CD14-positive monocyte (primary cell): ENCODE results near the gene PNMA8B. TPM values are rescaled to one million over a fixed set of nuclear protein-coding genes. Genes with fewer than 3 reads are reported as not detected.

ENCODE experiments used
- DNase-seq, 3 donors: peaks; one replicate each; pipeline ENCODE4 v3.0.0-alpha.2; 2011 to 2022
- H2AFZ ChIP-seq: 2 replicates; pipeline ENCODE4 v1.6.0; 2012; ENCODE audit warnings: mild to moderate bottlenecking, low read depth, low read length, inconsistent platforms; ENCODE audit not compliant: insufficient read depth, poor library complexity, severe bottlenecking
- H3K27ac ChIP-seq, 2 donors: 1 replicate in 1 of 2; 2 replicates in 1 of 2; pipeline ENCODE4 v1.5.1; 2012 to 2013; ENCODE audit warnings: low read length in 2 of 2, control low read depth in 1 of 2, inconsistent platforms in 1 of 2, low read depth in 1 of 2, mild to moderate bottlenecking in 1 of 2
- H3K27me3 ChIP-seq, 2 donors: one replicate each; pipeline versions ENCODE4 v1.6.0 to v1.6.1; 2011 to 2013; ENCODE audit warnings: low read length in 2 of 2; ENCODE audit not compliant: control insufficient read depth in 2 of 2, insufficient read depth in 2 of 2
- H3K36me3 ChIP-seq, 2 donors: replicated peaks in 1 of 2; 1 replicate in 1 of 2; 2 replicates in 1 of 2; pipeline versions ENCODE4 v1.5.1 to v1.6.1; 2012 to 2013; ENCODE audit warnings: low read length in 2 of 2, control low read depth in 1 of 2, inconsistent platforms in 1 of 2, mild to moderate bottlenecking in 1 of 2; ENCODE audit not compliant: insufficient read depth in 2 of 2, control insufficient read depth in 1 of 2
- H3K4me1 ChIP-seq, 2 donors: 1 replicate in 1 of 2; 2 replicates in 1 of 2; pipeline versions ENCODE4 v1.5.1 to v1.6.1; 2012 to 2013; ENCODE audit warnings: low read length in 2 of 2, control low read depth in 1 of 2, inconsistent platforms in 1 of 2, mild to moderate bottlenecking in 1 of 2, moderate library complexity in 1 of 2; ENCODE audit not compliant: insufficient read depth in 2 of 2, control insufficient read depth in 1 of 2
- H3K4me2 ChIP-seq: replicated peaks from 2 replicates; pipeline ENCODE3; 2012; ENCODE audit warnings: low read length, moderate library complexity, mild to moderate bottlenecking; ENCODE audit not compliant: poor library complexity, severe bottlenecking; ENCODE audit errors: extremely low read depth
- H3K4me3 ChIP-seq, 3 experiments: fragments of 200-600 bp in 1 of 3; sonication (generic) in 1 of 3; replicated peaks in 1 of 3; 1 replicate in 2 of 3; 2 replicates in 1 of 3; pipeline ENCODE4 v1.5.1; 2011 to 2013; ENCODE audit warnings: low read length in 3 of 3, mild to moderate bottlenecking in 3 of 3, control low read depth in 2 of 3, low read depth in 2 of 3, inconsistent platforms in 1 of 3, moderate library complexity in 1 of 3
- H3K79me2 ChIP-seq: 2 replicates; pipeline ENCODE4 v1.6.0; 2012; ENCODE audit warnings: mild to moderate bottlenecking, control low read depth, inconsistent platforms, low read length, moderate library complexity; ENCODE audit not compliant: insufficient read depth
- H3K9ac ChIP-seq: 2 replicates; pipeline ENCODE4 v1.6.0; 2017; ENCODE audit warnings: low read length, mild to moderate bottlenecking; ENCODE audit not compliant: insufficient read depth, poor library complexity, severe bottlenecking
- H3K9me3 ChIP-seq, 2 donors: replicated peaks in 1 of 2; 1 replicate in 1 of 2; 2 replicates in 1 of 2; pipeline versions ENCODE4 v1.5.1 to v1.6.1; 2012 to 2013; ENCODE audit warnings: low read length in 2 of 2, control low read depth in 1 of 2; ENCODE audit not compliant: control insufficient read depth in 1 of 2, insufficient read depth in 1 of 2
- H4K20me1 ChIP-seq: 2 replicates; pipeline ENCODE4 v1.6.0; 2012; ENCODE audit warnings: mild to moderate bottlenecking, low read length, control low read depth, moderate library complexity; ENCODE audit not compliant: insufficient read depth
- H3K27ac Mint-ChIP-seq, 7 donors: one replicate each; pipeline ENCODE4 v1.8.0; 2020; ENCODE audit warnings: mild to moderate bottlenecking in 7 of 7, mixed read lengths in 7 of 7, moderate library complexity in 6 of 7, inconsistent platforms in 2 of 7
- H3K27me3 Mint-ChIP-seq, 3 donors: one replicate each; pipeline ENCODE4 v1.8.0; 2021 to 2022; ENCODE audit warnings: low read depth in 3 of 3, mild to moderate bottlenecking in 3 of 3, mixed read lengths in 3 of 3, moderate library complexity in 3 of 3, inconsistent platforms in 1 of 3
- H3K36me3 Mint-ChIP-seq, 2 donors: one replicate each; pipeline ENCODE4 v1.8.0; 2020; ENCODE audit warnings: mixed read lengths in 2 of 2, inconsistent platforms in 1 of 2, mild to moderate bottlenecking in 1 of 2
- H3K4me1 Mint-ChIP-seq: one replicate; pipeline ENCODE4 v1.8.0; 2020; ENCODE audit warnings: mild to moderate bottlenecking, mixed read lengths
- H3K4me3 Mint-ChIP-seq, 2 donors: one replicate each; pipeline ENCODE4 v1.8.0; 2020; ENCODE audit warnings: mild to moderate bottlenecking in 2 of 2, mixed read lengths in 2 of 2, moderate library complexity in 1 of 2
- H3K9me3 Mint-ChIP-seq, 7 donors: one replicate each; pipeline ENCODE4 v1.8.0; 2020 to 2022; ENCODE audit warnings: mixed read lengths in 7 of 7, mild to moderate bottlenecking in 6 of 7, moderate library complexity in 6 of 7, inconsistent platforms in 2 of 7
- CTCF ChIP-seq: fragments of 200-600 bp; IDR thresholded peaks from one replicate; pipeline ENCODE4 v1.8.0; 2022; ENCODE audit warnings: antibody characterized with exemption, mild to moderate bottlenecking
- WGBS: methylation state at CpG from one replicate; pipeline ENCODE4 v1.1.5; 2013; ENCODE audit warnings: missing lambda C conversion rate; ENCODE audit not compliant: insufficient coverage; 5-methylcytosine and 5-hydroxymethylcytosine counted together
- intact Hi-C, 2 donors: fragments of 100-400 bp; cut with micrococcal nuclease; formaldehyde crosslinking; loops; one replicate each; pipeline versions ENCODE4 v1.15.0 to v1.15.1; 2023
- polyA plus RNA-seq, 3 donors: library from polyadenylated mRNA; depleted of rRNA in 1 of 3; unstranded in 2 of 3; stranded (reverse) in 1 of 3; fragments of 300-500 nt in 2 of 3; fragments of >200 nt in 1 of 3; fragmentation: Illumina TruSeq in 2 of 3; gene quantifications; 1 replicate in 2 of 3; 2 replicates in 1 of 3; pipeline ENCODE4 v1.2.3, GENCODE V29; 2012 to 2021

The PNMA8B gene
- polyA plus RNA-seq, 3 donors: 0.07 to 0.16 TPM; not detected in 1

- H3K36me3 Mint-ChIP-seq: no peaks in the 10 kb centered on the region
- Histone ChIP-seq H3K36me3 (no peaks in the 10 kb centered on the region), H3K27ac (no peak overlapping the region), H3K4me1 (no peaks in the 10 kb centered on the region), H3K27me3 (no peaks in the 10 kb centered on the region), H3K9ac (no peak overlapping the region), H2AFZ (no peak overlapping the region), H4K20me1 (no peaks in the 10 kb centered on the region), H3K4me3 (no peak overlapping the region), H3K4me2 (no peak overlapping the region), H3K9me3 (peaks cover 0 to 3% of the 10 kb centered on the region in 2 donors), H3K79me2 (no peaks in the 10 kb centered on the region)
- peaks cover 4 to 19% (median 12%) of the 10 kb centered on the region in 3 donors for H3K27me3 Mint-ChIP-seq
- TF ChIP-seq CTCF: no peak
- H3K27ac Mint-ChIP-seq: no peak overlapping the region
- intact Hi-C loops: no loop called here
- H3K9me3 Mint-ChIP-seq: peaks cover 0 to 12% (median 6%) of the 10 kb centered on the region in 7 donors
- H3K4me3 Mint-ChIP-seq: peak overlapping the region in 1 of 2 donors; percentile 17
- H3K4me1 Mint-ChIP-seq: peaks cover 2% of the 10 kb centered on the region
- no peak for DNase-seq
- WGBS: 85% methylated on average over 15 of the region's 15 CpGs
These were observed 49.6 kb downstream of the PNMA8B start for GRCh38 chr19:46446021-46446420.

- Histone ChIP-seq H2AFZ (no peak overlapping the region), H3K4me2 (no peak overlapping the region), H3K79me2 (no peaks in the 10 kb centered on the region), H4K20me1 (no peaks in the 10 kb centered on the region), H3K4me3 (no peak overlapping the region), H3K4me1 (no peaks in the 10 kb centered on the region), H3K36me3 (no peaks in the 10 kb centered on the region), H3K27me3 (no peaks in the 10 kb centered on the region), H3K27ac (no peak overlapping the region), H3K9ac (no peak overlapping the region), H3K9me3 (no peaks in the 10 kb centered on the region)
- Mint-ChIP-seq H3K9me3 (peaks cover 0 to 2% (median 0%) of the 10 kb centered on the region in 7 donors), H3K27ac (no peak overlapping the region), H3K36me3 (no peaks in the 10 kb centered on the region), H3K4me1 (peaks cover 2% of the 10 kb centered on the region), H3K27me3 (peaks cover 4 to 12% (median 10%) of the 10 kb centered on the region in 3 donors), H3K4me3 (no peak overlapping the region)
- no peak for TF ChIP-seq CTCF
- WGBS: 19% methylated on average over 3 of the region's 8 CpGs
- intact Hi-C loops: no loop called here
- DNase-seq: no peak
These were observed 52.7 kb downstream of the PNMA8B start for GRCh38 chr19:46442808-46443450.
